GM18951 (cell line): ENCODE data around the gene ATG9B.
"Not testable (repeated sequence)": the region's sequence is repeated elsewhere in the genome, so short reads cannot be mapped to it uniquely, and the experiment has no call there.

Source experiments
- POLR2A ChIP-seq: IDR thresholded peaks from 4 replicates; pipeline ENCODE4 v1.6.1; 2011; ENCODE audit warnings: mild to moderate bottlenecking; ENCODE audit not compliant: insufficient read length, insufficient read depth; ENCODE audit errors: extremely low read depth
- in situ Hi-C: fragments of 300-500 bp; cut with MboI; formaldehyde crosslinking; loops from one replicate; pipeline ENCODE4 v1.12.0; 2022; ENCODE audit warnings: low sequenced_read_pairs, mixed read lengths, inconsistent platforms; ENCODE audit not compliant: unreplicated experiment

Gene ATG9B

GRCh38 chr7:151053096-151053495 is 28.8 kb upstream of the ATG9B start:
- in situ Hi-C loops = no loop called here
- no peak for TF ChIP-seq POLR2A

- no peak for TF ChIP-seq POLR2A
- in situ Hi-C loops = no loop called here
Observed at GRCh38 chr7:151051108-151051507, 26.8 kb upstream of the ATG9B start.

- in situ Hi-C loops = no loop called here
- TF ChIP-seq POLR2A = no peak
Observed at GRCh38 chr7:151048911-151049463, 24.7 kb upstream of the ATG9B start.

- in situ Hi-C loops = no loop called here
- TF ChIP-seq POLR2A = no peak
Observed at GRCh38 chr7:151047976-151048815, 23.9 kb upstream of the ATG9B start, which contains the start of gene ASIC3. Gene ASIC3 (plus strand): TSS chr7:151048531. CDS start chr7:151048886, 355 bp downstream.

- in situ Hi-C loops = no loop called here
- no peak for TF ChIP-seq POLR2A
Observed at GRCh38 chr7:151046603-151047573, 22.6 kb upstream of the ATG9B start.

- TF ChIP-seq POLR2A = no peak
- in situ Hi-C loops = no loop called here
Observed at GRCh38 chr7:151045967-151046366, 21.7 kb upstream of the ATG9B start.

- no peak for TF ChIP-seq POLR2A
- in situ Hi-C loops = no loop called here
Observed at GRCh38 chr7:151045262-151045661, 21.0 kb upstream of the ATG9B start.

- in situ Hi-C loops = no loop called here
- no peak for TF ChIP-seq POLR2A
Observed at GRCh38 chr7:151043959-151044358, 19.7 kb upstream of the ATG9B start.

- in situ Hi-C loops = not testable (repeated sequence)
Observed at GRCh38 chr7:151043449-151043848, 19.2 kb upstream of the ATG9B start.

- TF ChIP-seq POLR2A = no peak
- in situ Hi-C loops = no loop called here
Observed at GRCh38 chr7:151040616-151041375, 16.5 kb upstream of the ATG9B start.

GRCh38 chr7:151039850-151040548 is 15.7 kb upstream of the ATG9B start:
- in situ Hi-C loops = no loop called here
- no peak for TF ChIP-seq POLR2A
